Measurements from ENCODE around the gene SEMA6B. TPM values are rescaled to one million over a fixed set of nuclear protein-coding genes. Genes with fewer than 3 reads are reported as not detected.

The SEMA6B gene
- total and polyA plus RNA-seq, 2 donors (not counting 1 experiment from before 2014, with no cell fraction given) = 0.42 TPM; not detected in 1

GRCh38 chr19:4590559-4590958 is 31.1 kb upstream of the SEMA6B start:
- DNase-seq (no peak), ATAC-seq (ENCODE audit: low read depth) (no peak)
- ChIA-PET POLR2A (no interaction called here), CTCF (interaction anchor here (0.8 kb wide), 1 partner anchor 46 kb away, joined by 3 read pairs; no protein-coding TSS in a partner anchor)
- Histone ChIP-seq H3K4me3 (ENCODE audit: control extremely low read depth in 1 of 5, extremely low read depth in 1 of 5, insufficient read depth in 1 of 5, low read depth in 2 of 5, low read length in 4 of 5) (no peak overlapping the region), H2AFZ (ENCODE audit: insufficient read depth, low read depth, low read length, poor library complexity, severe bottlenecking) (no peak overlapping the region), H3K36me3 (replicated peaks in 1 of 2; ENCODE audit: control extremely low read depth in 1 of 2, control insufficient read depth in 1 of 2, extremely low read depth in 1 of 2, insufficient read depth in 2 of 2, low read length in 1 of 2) (no peaks in the 10 kb centered on the region), H3K9ac (ENCODE audit: low read length) (no peak overlapping the region), H3K9me3 (ENCODE audit: control extremely low read depth in 1 of 3, control insufficient read depth in 2 of 3, insufficient read depth in 1 of 3, low read length in 2 of 3) (peaks cover 0 to 9% (median 0%) of the 10 kb centered on the region in 3 donors), H3K4me2 (replicated peaks; ENCODE audit: low read depth, low read length, poor library complexity, severe bottlenecking) (no peak overlapping the region), H3K27ac (ENCODE audit: low read length in 2 of 2) (no peak overlapping the region), H3K4me1 (ENCODE audit: control insufficient read depth in 2 of 2, insufficient read depth in 2 of 2, low read length in 2 of 2) (no peaks in the 10 kb centered on the region), H4K20me1 (ENCODE audit: control insufficient read depth, insufficient read depth, low read length, poor library complexity, severe bottlenecking) (no peaks in the 10 kb centered on the region), H3K79me2 (ENCODE audit: control insufficient read depth, insufficient read depth, low read length) (no peaks in the 10 kb centered on the region), H3K27me3 (replicated peaks in 1 of 4; ENCODE audit: control extremely low read depth in 1 of 4, control insufficient read depth in 3 of 4, insufficient read depth in 4 of 4, low read length in 3 of 4) (peaks cover 0 to 34% (median 17%) of the 10 kb centered on the region in 4 experiments)
- Mint-ChIP-seq H3K27ac (no peak overlapping the region), H3K27me3 (peaks cover 52% of the 10 kb centered on the region), H3K4me3 (no peak overlapping the region), H3K9me3 (ENCODE audit: insufficient read depth) (no peaks in the 10 kb centered on the region), H3K4me1 (peaks cover 4% of the 10 kb centered on the region)
- intact Hi-C loops (cut with micrococcal nuclease) = no loop called here
- TF ChIP-seq CTCF (IDR thresholded peaks at IDR 0.05) (no peak), EZH2 (IDR thresholded peaks at IDR 0.05; ENCODE audit: borderline replicate concordance, insufficient read depth, low read depth, low read length, poor library complexity, severe bottlenecking) (no peak)
- 89% methylated on average over 4 of the region's 9 CpGs for WGBS (ENCODE audit: insufficient coverage)

GRCh38 chr19:4589579-4590410 is 30.3 kb upstream of the SEMA6B start:
- Histone ChIP-seq H3K79me2 (ENCODE audit: control insufficient read depth, insufficient read depth, low read length) (no peaks in the 10 kb centered on the region), H3K27ac (ENCODE audit: low read length in 2 of 2) (no peak overlapping the region), H3K36me3 (replicated peaks in 1 of 2; ENCODE audit: control extremely low read depth in 1 of 2, control insufficient read depth in 1 of 2, extremely low read depth in 1 of 2, insufficient read depth in 2 of 2, low read length in 1 of 2) (no peaks in the 10 kb centered on the region), H2AFZ (ENCODE audit: insufficient read depth, low read depth, low read length, poor library complexity, severe bottlenecking) (no peak overlapping the region), H3K27me3 (replicated peaks in 1 of 4; ENCODE audit: control extremely low read depth in 1 of 4, control insufficient read depth in 3 of 4, insufficient read depth in 4 of 4, low read length in 3 of 4) (peaks cover 0 to 42% (median 24%) of the 10 kb centered on the region in 4 experiments), H3K4me2 (replicated peaks; ENCODE audit: low read depth, low read length, poor library complexity, severe bottlenecking) (no peak overlapping the region), H4K20me1 (ENCODE audit: control insufficient read depth, insufficient read depth, low read length, poor library complexity, severe bottlenecking) (no peaks in the 10 kb centered on the region), H3K9ac (ENCODE audit: low read length) (no peak overlapping the region), H3K4me3 (ENCODE audit: control extremely low read depth in 1 of 5, extremely low read depth in 1 of 5, insufficient read depth in 1 of 5, low read depth in 2 of 5, low read length in 4 of 5) (no peak overlapping the region), H3K9me3 (ENCODE audit: control extremely low read depth in 1 of 3, control insufficient read depth in 2 of 3, insufficient read depth in 1 of 3, low read length in 2 of 3) (peaks cover 0 to 9% (median 0%) of the 10 kb centered on the region in 3 donors), H3K4me1 (ENCODE audit: control insufficient read depth in 2 of 2, insufficient read depth in 2 of 2, low read length in 2 of 2) (peaks cover 2% of the 10 kb centered on the region in 2 donors)
- Mint-ChIP-seq H3K27me3 (peaks cover 53% of the 10 kb centered on the region), H3K27ac (no peak overlapping the region), H3K9me3 (ENCODE audit: insufficient read depth) (no peaks in the 10 kb centered on the region), H3K4me1 (peaks cover 4% of the 10 kb centered on the region), H3K4me3 (no peak overlapping the region)
- 40% methylated on average over 9 of the region's 11 CpGs for WGBS (ENCODE audit: insufficient coverage)
- intact Hi-C loops (cut with micrococcal nuclease) = no loop called here
- peak; percentile 43 for DNase-seq
- ChIA-PET POLR2A (no interaction called here), CTCF (interaction anchor here (0.9 to 1.5 kb wide), 5 partner anchors 19 to 88 kb away, joined by 3 to 12 read pairs (median 4); no protein-coding TSS in a partner anchor)
- ATAC-seq (ENCODE audit: low read depth) = peak; percentile 47
- TF ChIP-seq CTCF (IDR thresholded peaks at IDR 0.05) (peak; percentile 47), EZH2 (IDR thresholded peaks at IDR 0.05; ENCODE audit: borderline replicate concordance, insufficient read depth, low read depth, low read length, poor library complexity, severe bottlenecking) (no peak)

Data from B cell (primary cell).